ENCODE results near the gene FAM217A. TPM values are rescaled to one million over a fixed set of nuclear protein-coding genes. Genes with fewer than 3 reads are reported as not detected.
"Not testable (repeated sequence)": the region's sequence is repeated elsewhere in the genome, so short reads cannot be mapped to it uniquely, and the experiment has no call there.

Gene FAM217A
- polyA plus RNA-seq, 6 donors from 2014 or later: not detected

GRCh38 chr6:4103929-4104328, 25.0 kb upstream of the FAM217A start:
- Mint-ChIP-seq H3K9me3 (no peaks in the 10 kb centered on the region), H3K4me3 (no peak overlapping the region), H3K27ac (no peak overlapping the region), H3K4me1 (no peaks in the 10 kb centered on the region), H3K27me3 (no peaks in the 10 kb centered on the region), H3K36me3 (no peaks in the 10 kb centered on the region)
- ATAC-seq (ENCODE audit: low read depth in 2 of 2) (no peak), DNase-seq (no peak)

DNA sequence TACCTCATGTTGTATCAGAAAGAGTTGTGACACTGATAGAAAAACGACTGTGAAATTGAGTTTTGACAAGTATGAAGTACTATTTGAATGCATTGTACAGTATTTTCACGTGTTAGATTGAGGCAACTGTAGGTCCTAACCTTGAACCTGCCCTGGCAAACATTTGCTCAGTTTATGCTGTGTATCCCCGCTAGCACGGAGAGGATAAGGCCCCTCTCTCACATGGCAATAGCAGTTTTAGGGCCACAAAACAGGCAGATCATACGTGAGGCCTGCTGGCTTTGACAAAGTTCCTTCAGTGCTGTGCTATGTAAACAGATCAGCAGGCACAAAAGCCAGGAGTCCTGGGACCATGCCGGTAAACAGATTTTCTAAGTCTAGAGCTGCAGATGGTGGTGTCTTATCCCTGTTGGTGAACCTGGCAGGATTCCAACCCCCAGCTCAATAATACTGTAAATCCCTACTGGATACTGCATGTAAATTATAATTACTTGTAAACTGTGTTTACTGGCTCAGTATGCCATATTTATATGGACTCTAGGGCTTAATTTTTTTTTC, 23.8 kb upstream of the FAM217A start:
- no peaks in the 10 kb centered on the region for H3K36me3 Mint-ChIP-seq
- no peak for DNase-seq
- no peak overlapping the region for H3K27ac Mint-ChIP-seq
- ATAC-seq (ENCODE audit: low read depth in 2 of 2): no peak
- no peaks in the 10 kb centered on the region for H3K27me3 Mint-ChIP-seq
- H3K9me3 Mint-ChIP-seq: no peaks in the 10 kb centered on the region
- H3K4me1 Mint-ChIP-seq: no peaks in the 10 kb centered on the region
- no peak overlapping the region for H3K4me3 Mint-ChIP-seq

- DNase-seq (no peak), ATAC-seq (ENCODE audit: low read depth in 2 of 2) (no peak)
- Mint-ChIP-seq H3K4me3 (no peak overlapping the region), H3K27me3 (no peaks in the 10 kb centered on the region), H3K9me3 (peaks cover 0 to 1% (median 0%) of the 10 kb centered on the region in 7 donors), H3K36me3 (no peaks in the 10 kb centered on the region), H3K27ac (peak overlapping the region in 2 of 6 donors; percentile 24 to 60), H3K4me1 (no peaks in the 10 kb centered on the region)
These were observed 22.4 kb upstream of the FAM217A start for GRCh38 chr6:4101298-4101697.

GRCh38 chr6:4100655-4101054, 21.7 kb upstream of the FAM217A start:
- Mint-ChIP-seq H3K4me3 (no peak overlapping the region), H3K36me3 (no peaks in the 10 kb centered on the region), H3K9me3 (peaks cover 0 to 1% (median 0%) of the 10 kb centered on the region in 7 donors), H3K4me1 (no peaks in the 10 kb centered on the region), H3K27ac (no peak overlapping the region), H3K27me3 (no peaks in the 10 kb centered on the region)
- DNase-seq: no peak
- ATAC-seq (ENCODE audit: low read depth in 2 of 2): no peak

- peaks cover 0 to 1% (median 0%) of the 10 kb centered on the region in 7 donors for H3K9me3 Mint-ChIP-seq
- H3K4me3 Mint-ChIP-seq: no peak overlapping the region
- no peaks in the 10 kb centered on the region for H3K4me1 Mint-ChIP-seq
- H3K27me3 Mint-ChIP-seq: peaks cover 0 to 7% (median 0%) of the 10 kb centered on the region in 3 donors
- H3K36me3 Mint-ChIP-seq: no peaks in the 10 kb centered on the region
- no peak for ATAC-seq (ENCODE audit: low read depth in 2 of 2)
- no peak for DNase-seq
- H3K27ac Mint-ChIP-seq: no peak overlapping the region
These were observed 14.4 kb upstream of the FAM217A start for GRCh38 chr6:4093288-4093687.

DNA sequence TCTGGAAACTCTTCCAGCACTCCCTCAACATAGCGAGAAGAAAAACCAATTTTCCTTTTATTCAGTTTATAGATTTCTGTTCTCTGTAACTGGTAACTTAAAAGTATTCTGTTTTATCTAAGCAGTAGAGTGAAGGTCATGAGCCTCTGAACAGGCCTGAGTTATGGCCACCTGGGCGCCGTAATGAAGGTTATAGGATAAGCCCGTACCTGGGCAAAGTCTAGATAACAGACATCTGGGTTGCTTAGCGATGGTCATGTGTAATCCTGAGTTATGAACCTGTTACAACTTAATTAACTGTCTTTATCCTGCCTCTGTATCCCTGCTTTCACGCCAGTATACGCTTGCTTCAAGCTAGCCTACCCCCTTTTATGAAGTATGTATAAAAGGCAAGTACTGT, 13.0 kb upstream of the FAM217A start:
- ATAC-seq (ENCODE audit: low read depth in 2 of 2): no peak
- no peak overlapping the region for H3K4me3 Mint-ChIP-seq
- peaks cover 0 to 7% (median 0%) of the 10 kb centered on the region in 3 donors for H3K27me3 Mint-ChIP-seq
- no peak for DNase-seq
- peak overlapping the region in 1 of 6 donors; percentile 5 for H3K27ac Mint-ChIP-seq
- peaks cover 0 to 1% (median 0%) of the 10 kb centered on the region in 7 donors for H3K9me3 Mint-ChIP-seq
- H3K4me1 Mint-ChIP-seq: no peaks in the 10 kb centered on the region
- no peaks in the 10 kb centered on the region for H3K36me3 Mint-ChIP-seq

GRCh38 chr6:4090043-4090442, 11.1 kb upstream of the FAM217A start:
- ATAC-seq (ENCODE audit: low read depth in 2 of 2); H3K36me3 Mint-ChIP-seq; H3K27ac Mint-ChIP-seq; H3K4me1 Mint-ChIP-seq; H3K9me3 Mint-ChIP-seq; H3K4me3 Mint-ChIP-seq; DNase-seq; H3K27me3 Mint-ChIP-seq: not testable (repeated sequence)

- peaks cover 0 to 7% (median 3%) of the 10 kb centered on the region in 3 donors for H3K27me3 Mint-ChIP-seq
- DNase-seq (no peak), ATAC-seq (ENCODE audit: low read depth in 2 of 2) (no peak)
- H3K27ac Mint-ChIP-seq: no peak overlapping the region
- H3K9me3 Mint-ChIP-seq: no peaks in the 10 kb centered on the region
- no peak overlapping the region for H3K4me3 Mint-ChIP-seq
- no peaks in the 10 kb centered on the region for H3K36me3 Mint-ChIP-seq
- no peaks in the 10 kb centered on the region for H3K4me1 Mint-ChIP-seq
These were observed 9.8 kb upstream of the FAM217A start for GRCh38 chr6:4088704-4089103.

GRCh38 chr6:4085332-4085700, 6.4 kb upstream of the FAM217A start:
- DNase-seq (no peak), ATAC-seq (ENCODE audit: low read depth in 2 of 2) (no peak)
- Mint-ChIP-seq H3K27me3 (peaks cover 5 to 16% (median 9%) of the 10 kb centered on the region in 3 donors), H3K4me3 (no peak overlapping the region), H3K36me3 (no peaks in the 10 kb centered on the region), H3K9me3 (no peaks in the 10 kb centered on the region), H3K27ac (no peak overlapping the region), H3K4me1 (no peaks in the 10 kb centered on the region)

- DNase-seq (no peak), ATAC-seq (ENCODE audit: low read depth in 2 of 2) (no peak)
- Mint-ChIP-seq H3K36me3 (no peaks in the 10 kb centered on the region), H3K27ac (no peak overlapping the region), H3K27me3 (peaks cover 11 to 18% (median 12%) of the 10 kb centered on the region in 3 donors), H3K4me1 (no peaks in the 10 kb centered on the region), H3K4me3 (no peak overlapping the region), H3K9me3 (no peaks in the 10 kb centered on the region)
These were observed 5.8 kb upstream of the FAM217A start for GRCh38 chr6:4084444-4085331.

GRCh38 chr6:4074478-4075235, 4.3 kb downstream of the FAM217A start:
- DNase-seq (no peak), ATAC-seq (ENCODE audit: low read depth in 2 of 2) (no peak)
- H3K4me3 Mint-ChIP-seq: no peak overlapping the region
- H3K27ac Mint-ChIP-seq: no peak overlapping the region
- H3K4me1 Mint-ChIP-seq: no peaks in the 10 kb centered on the region
- no peaks in the 10 kb centered on the region for H3K36me3 Mint-ChIP-seq
- peaks cover 14 to 21% (median 19%) of the 10 kb centered on the region in 3 donors for H3K27me3 Mint-ChIP-seq
- no peaks in the 10 kb centered on the region for H3K9me3 Mint-ChIP-seq

DNA sequence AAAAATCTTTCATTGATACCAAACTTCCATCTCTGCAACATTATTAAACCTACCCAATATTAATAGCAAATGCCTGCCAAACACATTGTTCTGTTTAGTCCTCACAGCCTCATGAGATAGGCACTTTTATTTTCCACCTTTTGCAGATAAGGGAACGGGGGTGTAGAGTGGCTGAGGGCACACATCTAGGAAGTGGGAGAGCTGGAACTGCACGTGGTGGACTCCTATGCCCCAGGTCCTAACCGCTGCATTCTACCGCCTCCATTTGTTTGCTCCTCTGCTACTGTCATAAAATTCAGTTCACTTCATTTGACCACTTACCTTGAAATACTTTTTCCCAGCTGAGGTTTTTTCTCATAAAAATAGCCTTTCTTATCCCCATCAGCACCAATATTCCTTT, 7.6 kb downstream of the FAM217A start:
- Mint-ChIP-seq H3K9me3 (no peaks in the 10 kb centered on the region), H3K4me1 (no peaks in the 10 kb centered on the region), H3K4me3 (peak overlapping the region in 1 of 8 donors; percentile 42), H3K27ac (no peak overlapping the region), H3K36me3 (no peaks in the 10 kb centered on the region), H3K27me3 (peaks cover 0 to 5% (median 0%) of the 10 kb centered on the region in 3 donors)
- no peak for DNase-seq
- ATAC-seq (ENCODE audit: low read depth in 2 of 2): no peak

DNA sequence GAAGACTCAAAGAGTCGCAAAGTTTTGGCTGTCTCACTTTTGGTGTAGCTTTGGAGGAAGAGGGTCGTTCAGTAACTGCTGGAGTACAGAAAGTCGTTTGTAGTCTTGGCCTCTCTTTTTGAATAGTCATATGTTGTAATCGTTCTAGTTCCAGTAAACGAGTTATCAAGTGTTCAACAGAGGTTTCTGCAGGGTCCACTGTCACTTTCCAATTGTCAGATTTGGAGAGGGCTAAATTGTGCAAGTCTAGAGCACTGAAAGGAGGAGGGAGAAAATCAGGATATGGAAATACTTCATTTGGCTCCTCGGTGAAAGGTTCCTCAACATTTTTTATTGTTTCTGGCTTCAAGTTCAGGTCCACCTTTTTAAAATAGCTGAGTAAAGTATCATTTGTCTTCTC, 9.7 kb downstream of the FAM217A start:
- peaks cover 0 to 3% (median 0%) of the 10 kb centered on the region in 3 donors for H3K4me1 Mint-ChIP-seq
- no peak overlapping the region for H3K27ac Mint-ChIP-seq
- H3K27me3 Mint-ChIP-seq: no peaks in the 10 kb centered on the region
- no peak for ATAC-seq (ENCODE audit: low read depth in 2 of 2)
- H3K9me3 Mint-ChIP-seq: no peaks in the 10 kb centered on the region
- DNase-seq: no peak
- H3K4me3 Mint-ChIP-seq: no peak overlapping the region
- H3K36me3 Mint-ChIP-seq: peaks cover 0 to 12% of the 10 kb centered on the region in 2 donors

Measured in naive B cell (primary cell).